Stromal cell of bone marrow (primary cell): ENCODE results near the gene EXD3.
"Not testable (repeated sequence)": the region's sequence is repeated elsewhere in the genome, so short reads cannot be mapped to it uniquely, and the experiment has no call there.

Experiments used
- DNase-seq: peaks from one replicate; pipeline ENCODE4 v3.0.0-alpha.2; 2012; ENCODE audit warnings: low read depth

Gene EXD3

DNA sequence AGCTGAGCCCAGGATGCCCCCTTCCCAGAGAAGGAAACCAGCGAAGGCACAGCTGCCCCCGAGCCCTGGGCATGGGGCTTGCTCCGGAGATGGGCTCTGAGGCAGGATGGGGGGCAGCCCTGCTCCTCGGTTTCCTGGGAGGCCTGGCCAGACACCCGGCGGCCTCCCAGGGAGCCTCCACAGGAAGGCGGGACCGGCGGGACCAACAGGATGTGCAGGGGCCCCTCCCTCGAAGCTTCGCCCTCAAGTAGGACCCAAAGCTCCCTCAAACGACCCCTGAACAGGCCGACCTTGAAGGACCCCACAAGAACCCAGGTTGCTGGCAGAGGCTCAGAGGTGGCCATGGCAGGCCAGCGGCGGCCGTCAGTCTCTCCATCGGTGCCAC lies 11.7 kb downstream of the EXD3 start:
- DNase-seq = no peak

DNA sequence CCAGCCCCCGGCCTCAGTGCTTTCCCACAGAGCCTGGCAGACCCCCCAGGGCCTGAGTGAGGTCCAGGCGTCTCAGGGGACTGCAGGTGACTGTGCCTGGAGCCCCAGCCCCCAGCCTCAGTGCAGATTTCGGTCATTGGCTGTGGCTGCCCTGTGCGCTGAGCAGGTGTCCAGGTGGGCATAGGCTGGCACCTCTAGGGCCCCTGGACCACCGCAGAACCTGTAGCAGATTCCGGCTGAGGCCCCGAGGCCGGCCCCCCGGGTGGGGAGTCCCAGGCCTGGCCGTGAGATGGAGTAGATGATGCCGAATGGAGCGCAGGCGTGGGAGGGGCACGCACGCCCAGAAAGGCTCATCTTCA lies 12.1 kb downstream of the EXD3 start:
- DNase-seq = no peak

DNA sequence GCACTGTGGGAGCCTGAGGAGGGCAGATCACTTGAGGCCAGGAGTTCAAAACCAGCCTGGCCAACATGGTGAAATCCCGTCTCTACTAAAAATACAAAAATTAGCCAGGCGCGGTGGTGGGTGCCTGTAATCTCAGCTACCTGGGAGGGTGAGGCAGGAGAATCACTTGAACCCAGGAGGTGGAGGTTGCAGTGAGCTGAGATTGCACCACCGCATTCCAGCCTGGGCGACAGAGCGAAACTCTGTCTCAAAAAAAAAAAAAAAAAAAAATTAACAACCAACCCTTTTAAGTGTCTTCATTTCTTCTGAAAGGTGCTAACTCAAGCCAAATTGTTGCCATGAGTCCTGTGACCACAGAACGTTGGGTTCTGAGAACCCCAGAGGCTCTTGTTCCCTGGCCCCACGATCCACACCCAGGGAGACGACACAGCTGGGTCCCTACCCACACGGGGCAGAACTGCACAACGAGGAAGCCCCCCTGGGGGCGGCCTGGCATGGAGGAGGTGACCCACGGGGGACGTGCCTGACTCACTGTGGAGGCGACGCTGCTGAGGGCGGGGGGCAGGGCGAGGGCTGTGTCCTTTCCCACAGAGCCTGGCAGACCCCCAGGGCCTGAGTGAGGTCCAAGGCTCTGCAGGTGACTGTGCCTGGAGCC lies 12.6 kb downstream of the EXD3 start:
- not testable (repeated sequence) for DNase-seq

- no peak for DNase-seq
These were observed 13.4 kb downstream of the EXD3 start for GRCh38 chr9:137409515-137409914.

DNA sequence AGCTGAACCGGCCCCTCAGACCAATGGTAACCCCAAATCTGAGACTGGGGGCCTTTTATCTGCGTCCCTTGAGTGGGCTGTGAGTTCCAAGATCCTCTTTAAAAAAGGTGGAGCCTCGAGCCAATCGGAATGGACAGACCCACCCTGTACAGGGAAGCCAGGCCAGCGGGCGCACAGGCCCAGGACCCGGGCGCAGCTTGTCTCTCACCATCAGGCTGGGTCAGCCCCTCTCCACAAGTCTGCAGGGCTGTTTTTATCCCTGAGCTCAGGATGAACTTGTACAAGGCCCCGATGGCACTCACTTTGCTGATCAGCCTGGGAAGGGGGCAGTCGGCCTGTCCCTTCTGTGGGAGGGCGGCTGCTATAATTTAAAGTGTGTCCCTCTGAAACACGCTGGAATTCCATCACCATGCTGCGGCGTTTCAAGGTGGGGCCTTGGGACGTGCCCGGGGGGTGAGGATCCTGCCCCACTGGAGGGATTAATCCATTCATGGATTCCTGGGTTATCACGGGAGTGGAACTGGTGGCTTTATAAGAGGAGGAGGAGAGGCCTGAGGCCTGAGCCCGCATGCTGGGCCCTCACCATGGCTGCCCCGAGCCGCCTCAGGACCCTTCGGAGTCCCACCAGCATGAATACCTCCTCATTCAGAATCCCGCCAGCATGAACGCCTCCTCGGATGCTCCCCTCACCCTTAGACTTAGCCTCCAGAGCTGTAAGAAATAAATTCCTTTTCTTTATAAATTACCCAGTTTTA lies 14.1 kb downstream of the EXD3 start:
- no peak for DNase-seq

- DNase-seq = no peak
These were observed 15.2 kb downstream of the EXD3 start for GRCh38 chr9:137407590-137408300.

DNA sequence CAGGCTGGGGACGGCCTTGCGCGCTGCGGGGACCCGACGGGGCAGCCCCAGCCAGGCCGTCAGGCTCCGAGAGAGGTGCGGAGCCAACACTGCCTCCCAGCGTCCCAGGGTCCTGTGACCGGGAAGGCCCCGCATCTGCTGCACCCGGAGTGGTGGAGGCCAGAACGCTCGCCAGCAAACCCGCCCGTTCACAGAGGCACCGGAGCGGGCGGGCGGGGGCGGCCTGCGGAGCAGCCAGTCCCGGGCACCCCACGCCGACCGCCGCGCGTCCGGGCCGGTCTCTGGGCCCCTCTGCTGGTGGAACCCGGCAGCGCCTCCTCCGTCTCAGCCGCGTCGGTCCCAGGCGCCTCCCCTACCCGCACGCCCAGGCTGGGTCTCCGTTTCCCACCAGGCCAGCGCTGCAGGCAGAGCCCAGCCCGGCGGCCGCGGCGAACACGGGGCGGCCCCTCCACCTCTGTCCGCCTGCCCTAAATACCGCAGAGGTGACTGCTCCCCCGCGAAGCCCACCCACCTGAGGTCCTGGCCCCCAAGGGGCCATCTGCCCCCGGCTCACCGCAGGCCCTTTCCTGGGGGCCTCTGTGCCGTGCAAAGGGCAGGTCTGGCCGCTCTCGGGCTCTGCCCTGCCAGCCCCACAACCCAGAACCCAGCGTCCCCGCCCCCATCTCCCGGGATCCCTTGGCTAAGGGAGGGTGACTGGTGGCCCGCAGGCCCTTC lies 15.9 kb downstream of the EXD3 start:
- DNase-seq = no peak

- no peak for DNase-seq
These were observed 16.7 kb downstream of the EXD3 start for GRCh38 chr9:137406085-137406760.

DNA sequence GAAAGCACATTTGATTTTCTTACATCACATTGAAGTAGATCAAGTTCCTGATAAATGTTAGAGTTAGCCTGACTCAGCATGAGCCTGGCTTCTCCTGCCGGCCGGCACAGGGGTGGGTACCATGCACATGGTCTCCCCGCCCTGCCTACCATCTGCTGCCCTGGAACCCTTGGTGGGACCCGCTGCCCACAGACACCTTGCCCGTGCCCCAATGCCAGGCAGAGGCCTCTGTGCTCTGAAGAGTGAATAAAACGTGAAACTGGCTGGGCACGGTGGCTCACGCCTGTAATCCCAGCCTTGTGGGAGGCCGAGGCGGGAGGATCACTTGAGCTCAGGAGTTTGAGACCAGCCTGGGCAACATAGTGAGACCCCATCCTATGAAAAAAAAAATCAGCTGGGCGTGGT lies 17.3 kb downstream of the EXD3 start:
- no peak for DNase-seq

- DNase-seq = no peak
These were observed 17.9 kb downstream of the EXD3 start for GRCh38 chr9:137404961-137405567.

- DNase-seq = no peak
These were observed 19.7 kb downstream of the EXD3 start for GRCh38 chr9:137403269-137403668.

GRCh38 chr9:137402746-137403145 lies 20.2 kb downstream of the EXD3 start:
- DNase-seq = no peak

GRCh38 chr9:137398561-137399468 lies 24.1 kb downstream of the EXD3 start:
- no peak for DNase-seq

DNA sequence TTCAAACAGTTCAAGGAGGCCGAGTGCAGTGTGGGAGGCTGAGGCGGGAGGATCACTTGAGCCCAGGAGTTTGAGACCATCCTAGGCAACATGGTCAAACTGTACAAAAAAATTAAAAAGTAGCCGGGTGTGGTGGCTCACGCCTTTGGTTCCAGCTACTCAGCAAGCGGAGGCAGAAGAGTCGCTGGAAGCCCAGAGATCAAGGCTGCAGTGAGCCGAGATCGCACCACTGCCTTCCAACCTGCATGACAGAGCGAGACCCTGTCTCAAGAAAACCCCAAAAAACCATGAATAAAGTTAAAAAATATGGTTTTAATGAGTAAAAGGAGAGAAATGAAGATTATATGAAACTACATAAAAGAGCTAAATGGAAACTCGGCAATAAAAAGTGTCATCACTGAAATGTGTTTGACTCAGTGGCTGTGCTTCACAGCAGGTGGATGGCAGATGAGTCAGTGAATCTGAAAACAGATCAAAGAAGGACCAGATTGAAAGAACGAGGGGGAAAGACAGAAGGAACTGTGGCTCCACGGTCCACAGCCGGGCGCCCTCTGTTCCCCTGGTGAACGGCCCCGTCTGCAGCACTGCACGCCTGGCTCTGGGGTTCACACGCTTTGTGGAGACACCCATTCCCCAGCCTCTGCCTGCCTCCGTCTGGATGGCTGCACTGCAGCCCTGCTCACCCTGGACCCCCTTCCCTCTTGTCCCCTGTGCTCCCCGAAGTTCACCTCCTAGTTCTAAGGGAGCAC lies 25.1 kb downstream of the EXD3 start:
- no peak for DNase-seq

- no peak for DNase-seq
These were observed 26.2 kb downstream of the EXD3 start for GRCh38 chr9:137396634-137397367.

DNA sequence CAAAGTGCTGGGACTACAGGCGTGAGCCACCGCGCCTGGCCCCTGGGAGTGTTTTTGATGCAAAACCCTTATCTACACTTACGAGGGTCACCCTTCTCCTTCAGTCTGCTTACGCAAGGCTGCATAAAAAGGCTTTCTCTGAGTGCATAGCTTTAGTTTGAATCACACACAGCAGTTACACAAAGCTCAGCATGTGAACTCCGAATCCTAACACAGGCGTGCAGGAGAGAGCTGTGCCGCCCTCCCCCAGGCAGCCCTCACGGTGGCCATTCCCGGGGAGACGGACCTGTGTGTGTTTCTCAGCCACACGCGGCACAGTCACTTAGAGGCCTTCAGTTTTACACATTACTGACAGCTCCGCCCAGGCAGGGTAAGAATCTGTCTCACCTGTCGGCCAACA lies 26.7 kb downstream of the EXD3 start:
- no peak for DNase-seq

GRCh38 chr9:137395666-137396010 lies 27.3 kb downstream of the EXD3 start:
- no peak for DNase-seq

GRCh38 chr9:137394866-137395665 lies 27.9 kb downstream of the EXD3 start:
- DNase-seq = no peak
